ENCODE results near the gene BTBD16.

The BTBD16 gene

GRCh38 chr10:122323941-122324675 is 53.0 kb downstream of the BTBD16 start:
- no peak for DNase-seq

DNA sequence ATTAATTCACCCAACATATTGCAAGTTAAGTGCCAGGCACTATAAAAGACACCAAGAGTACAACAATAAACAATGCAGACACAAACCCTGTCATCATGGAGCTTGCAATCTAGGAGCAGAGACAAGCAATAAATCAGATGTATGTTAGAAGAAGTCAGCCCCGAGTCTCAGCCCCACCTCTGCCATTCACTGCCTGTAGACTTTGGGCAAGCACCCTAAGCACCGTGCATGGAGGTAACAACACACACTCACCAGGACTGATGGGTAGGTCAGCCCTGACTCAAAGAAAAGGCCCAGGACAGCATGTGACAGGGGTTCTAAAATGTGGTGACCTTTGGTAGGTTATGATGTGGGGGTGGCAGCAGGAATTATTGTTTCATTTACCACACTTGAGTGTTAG is 54.1 kb downstream of the BTBD16 start:
- DNase-seq = no peak

- no peak for DNase-seq
These were observed 55.3 kb downstream of the BTBD16 start for GRCh38 chr10:122326385-122326784.

GRCh38 chr10:122326806-122327205 is 55.7 kb downstream of the BTBD16 start:
- no peak for DNase-seq

DNA sequence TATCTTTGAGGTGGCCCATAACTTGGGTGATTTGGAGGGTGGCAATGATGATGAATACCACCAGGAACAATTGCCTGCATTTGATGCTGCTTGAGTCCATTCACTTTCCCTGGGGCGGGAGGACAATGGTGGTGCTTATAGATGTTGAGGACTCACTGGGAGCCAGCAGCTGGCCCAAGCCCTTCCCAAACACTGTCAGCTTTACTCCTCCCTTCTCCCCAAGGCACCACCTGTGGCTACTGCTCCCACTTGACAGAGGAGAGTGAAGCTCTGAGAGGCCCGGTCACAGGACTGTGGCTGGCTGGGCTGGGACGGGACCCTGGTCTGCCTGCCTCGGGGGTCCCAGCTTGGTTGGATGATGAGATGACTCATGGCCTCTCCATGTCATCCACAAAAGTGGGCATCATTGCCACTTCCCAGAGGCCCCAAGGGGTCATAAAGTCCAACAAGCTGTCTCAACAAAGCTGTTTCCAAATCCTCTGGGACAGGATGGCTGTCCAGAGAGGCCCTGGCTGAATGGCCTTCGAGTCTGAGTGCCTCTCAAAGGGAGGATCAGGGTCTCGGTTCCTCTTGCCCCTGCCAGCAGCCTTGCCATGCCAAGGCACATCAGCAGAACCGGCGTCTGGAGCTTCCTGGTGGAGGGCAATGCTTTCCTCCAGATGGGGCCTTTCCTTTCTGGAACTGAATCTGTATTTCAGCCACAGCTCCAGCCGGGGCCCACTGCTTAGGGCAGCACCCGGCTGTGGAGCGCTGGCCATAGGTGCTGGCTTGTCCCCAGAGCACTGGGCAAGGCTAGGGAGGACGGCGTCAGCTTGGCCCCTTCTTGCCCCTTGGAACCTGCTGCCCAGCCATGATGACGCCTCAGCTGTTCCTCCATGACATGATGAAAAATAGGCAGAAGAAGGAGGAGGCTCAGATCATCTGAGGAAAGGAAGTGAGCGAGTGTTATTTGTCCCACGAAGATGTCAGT is 56.4 kb downstream of the BTBD16 start:
- DNase-seq = no peak

- DNase-seq = no peak
These were observed 57.6 kb downstream of the BTBD16 start for GRCh38 chr10:122328676-122329075.

GRCh38 chr10:122329416-122329815 is 58.3 kb downstream of the BTBD16 start:
- no peak for DNase-seq

GRCh38 chr10:122331100-122331499 is 60.0 kb downstream of the BTBD16 start:
- DNase-seq = no peak

DNA sequence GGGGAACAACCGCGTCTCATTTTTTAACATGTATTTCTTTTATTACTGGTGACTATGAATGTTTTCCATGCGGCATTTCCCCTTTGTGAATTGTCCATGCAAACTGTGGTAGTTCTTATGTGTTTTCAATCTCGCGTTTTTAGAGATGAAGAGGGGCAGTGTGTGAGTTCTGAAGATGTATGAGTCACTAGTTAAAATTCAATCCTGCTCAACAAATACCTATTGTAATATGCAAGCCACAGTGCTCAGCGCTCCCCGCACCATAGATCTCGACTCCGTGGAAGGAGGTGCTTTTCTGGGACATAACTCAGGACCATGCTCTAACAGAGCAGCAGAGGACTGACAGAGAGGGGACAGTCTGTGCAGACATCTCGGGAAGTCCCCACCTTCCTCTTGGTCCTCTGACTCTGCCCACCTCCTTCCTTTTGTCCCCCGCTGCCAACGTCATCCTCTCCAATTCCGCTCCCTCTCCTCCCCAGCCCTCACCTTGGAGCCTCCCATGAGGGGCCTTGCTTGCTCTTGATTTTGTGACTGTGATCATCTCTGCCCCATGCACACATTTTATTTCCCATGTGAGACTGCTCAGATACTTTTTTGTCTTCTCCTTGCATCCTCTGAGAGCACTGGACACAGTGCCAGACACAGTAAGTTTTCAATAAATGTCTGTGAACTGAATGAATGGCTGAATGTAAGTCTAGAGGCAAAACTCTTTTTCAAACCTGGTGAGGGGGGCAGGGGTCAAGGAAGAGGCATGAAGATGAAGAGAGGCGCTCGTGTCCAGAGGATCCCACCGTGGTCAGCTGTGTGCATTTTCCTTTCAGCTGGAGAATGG is 60.7 kb downstream of the BTBD16 start:
- DNase-seq = no peak

DNA sequence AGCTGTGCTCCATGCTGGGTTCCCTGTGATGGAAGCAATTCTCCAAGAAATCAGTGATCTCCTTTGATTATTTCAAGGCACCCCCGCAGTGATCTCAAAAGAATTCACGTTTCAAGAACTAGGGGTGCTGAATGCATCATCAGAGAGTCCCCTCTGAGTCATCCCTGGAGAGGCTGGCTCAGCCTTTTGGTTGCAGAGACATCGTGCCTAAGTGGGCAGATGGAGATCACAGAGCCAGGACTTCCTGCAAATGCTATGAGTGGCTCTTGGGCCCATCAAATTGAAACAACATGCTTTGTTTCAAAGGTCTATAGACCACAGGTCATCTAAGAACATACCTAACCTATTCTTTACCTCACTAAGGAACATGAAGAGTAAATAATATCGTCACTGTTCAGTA is 61.9 kb downstream of the BTBD16 start:
- DNase-seq = no peak

DNA sequence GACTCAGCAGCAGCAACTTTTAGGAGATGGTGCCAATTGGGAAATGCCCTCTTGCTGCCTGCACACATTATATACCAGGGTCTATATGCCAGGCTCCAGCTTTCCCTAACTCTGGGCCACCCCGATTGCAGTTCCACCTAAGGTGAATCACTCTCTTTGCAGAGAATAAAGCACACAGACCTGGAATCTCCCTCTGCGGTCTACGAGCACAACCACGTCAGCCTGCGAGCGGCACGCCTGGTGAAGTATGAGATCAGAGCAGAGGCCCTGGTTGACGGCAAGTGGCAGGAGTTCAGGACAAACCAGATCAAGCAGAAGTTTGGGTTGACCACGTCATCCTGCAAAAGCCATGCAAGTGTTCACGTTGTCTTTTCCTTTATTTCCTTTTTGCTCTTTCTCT is 65.2 kb downstream of the BTBD16 start:
- no peak for DNase-seq

- DNase-seq = no peak
These were observed 65.9 kb downstream of the BTBD16 start for GRCh38 chr10:122336961-122337360.

DNA sequence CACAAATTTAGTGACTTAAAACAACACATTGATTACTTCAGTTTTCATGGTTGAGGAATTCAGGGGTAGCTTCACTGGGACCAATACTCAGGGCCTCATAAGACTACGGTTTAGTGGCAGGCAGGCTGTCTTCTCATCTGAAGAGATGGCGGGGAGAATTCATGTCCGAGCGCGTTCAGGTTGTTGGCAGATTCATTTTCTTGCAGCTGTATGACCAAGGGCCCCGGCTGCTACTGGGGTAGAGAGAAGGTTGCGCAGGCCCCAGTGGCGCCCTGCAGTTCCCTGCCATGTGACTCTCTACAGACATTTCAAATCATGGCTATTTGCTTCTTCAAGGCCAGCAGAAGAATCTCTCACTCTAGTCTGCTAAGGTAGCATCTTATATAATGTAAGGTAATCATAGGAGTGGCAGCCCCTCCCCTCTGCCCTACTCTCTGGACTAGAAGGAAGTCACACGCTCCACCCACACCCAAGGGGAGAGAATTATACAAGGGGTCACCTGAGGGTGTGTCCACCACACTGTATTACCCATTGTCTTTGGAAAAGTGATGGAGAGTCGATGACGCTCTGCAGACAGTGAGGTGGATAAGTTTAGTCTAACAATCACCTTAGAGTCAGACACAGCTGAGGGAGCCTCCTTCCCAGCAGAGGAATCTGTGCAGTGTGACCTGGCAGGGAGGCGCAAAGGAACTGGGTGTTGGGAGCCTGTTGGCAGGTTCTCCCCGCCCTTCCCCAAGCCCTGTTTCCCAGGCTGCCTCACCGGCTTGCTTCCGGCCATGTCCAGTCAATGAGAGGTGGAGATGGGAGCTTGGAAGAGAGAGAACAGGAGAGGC is 67.7 kb downstream of the BTBD16 start:
- no peak for DNase-seq

DNA sequence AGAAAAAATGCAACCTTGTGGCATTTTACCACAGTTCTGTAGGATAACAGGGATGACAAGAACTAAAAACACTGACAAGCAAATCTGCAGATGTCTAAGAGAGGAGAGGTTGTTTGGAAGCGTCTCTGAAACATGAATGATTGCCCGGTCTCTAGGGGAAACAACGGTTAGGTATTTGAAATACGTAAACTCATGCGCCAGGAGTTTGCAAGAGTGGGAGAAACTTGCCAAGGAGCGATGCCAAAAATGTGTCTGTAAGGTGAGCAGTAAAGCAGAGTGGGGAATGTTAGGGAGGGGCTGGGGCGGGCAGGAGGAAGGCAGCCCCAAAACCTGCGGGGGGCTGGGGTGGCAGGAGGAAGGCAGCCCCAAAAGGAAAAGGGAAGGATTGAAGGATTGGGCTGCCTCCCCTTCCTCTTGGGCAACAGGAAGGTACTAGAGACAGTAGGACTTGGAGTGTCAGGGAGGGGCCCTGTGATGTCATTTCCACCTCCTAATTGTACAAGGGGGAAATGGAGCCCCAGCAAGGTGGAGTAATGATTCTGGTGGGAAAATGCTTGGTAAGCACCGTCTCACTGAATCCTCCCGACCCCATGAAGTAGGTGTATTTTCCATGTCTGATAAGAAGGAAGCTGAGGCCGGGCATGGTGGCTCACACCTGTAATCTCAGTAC is 70.2 kb downstream of the BTBD16 start:
- DNase-seq = peak; percentile 40

DNA sequence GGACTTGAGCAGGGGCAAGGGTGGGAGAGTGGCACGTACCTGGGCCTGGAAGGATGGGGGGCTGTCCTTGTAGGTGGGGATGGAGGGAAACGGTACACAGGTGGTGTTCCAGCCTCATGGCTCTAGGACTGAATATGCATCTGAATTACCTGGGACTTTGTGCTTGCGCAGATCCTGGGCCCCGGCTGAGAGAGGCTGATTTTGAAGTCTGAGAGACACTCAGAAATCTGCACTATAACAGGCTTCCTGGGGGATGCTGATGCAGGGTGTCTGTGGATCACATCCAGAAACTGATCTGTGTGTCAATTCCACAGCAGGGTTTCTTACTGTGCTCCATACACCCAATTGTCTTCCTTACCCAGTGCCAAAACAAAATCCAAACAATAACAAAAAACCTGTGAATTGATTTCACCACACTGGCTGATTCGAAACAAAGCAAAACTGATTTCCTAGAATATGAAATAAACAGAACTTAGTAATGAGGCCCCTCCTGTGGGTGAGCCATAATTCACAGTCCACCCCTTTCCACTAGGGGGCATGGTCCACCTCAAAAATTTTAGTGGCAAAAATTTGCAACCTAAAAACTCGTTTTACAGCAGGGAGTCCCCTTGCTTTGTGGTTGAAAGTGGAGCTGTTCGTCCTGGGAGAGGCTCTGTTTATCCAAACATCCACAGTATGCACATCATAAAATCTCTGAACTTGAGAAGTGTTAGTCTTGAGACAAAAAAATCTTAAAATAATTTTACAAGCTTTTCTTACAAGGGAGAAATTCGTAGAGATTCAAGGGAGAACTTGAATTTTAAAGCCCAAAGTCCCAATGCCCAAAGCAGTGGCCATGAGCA is 71.4 kb downstream of the BTBD16 start:
- peak; percentile 43 for DNase-seq

GRCh38 chr10:122343135-122343800 is 72.2 kb downstream of the BTBD16 start:
- DNase-seq = no peak

- DNase-seq = no peak
These were observed 72.8 kb downstream of the BTBD16 start for GRCh38 chr10:122343936-122344335.

GRCh38 chr10:122344741-122345258 is 73.7 kb downstream of the BTBD16 start:
- no peak for DNase-seq

DNA sequence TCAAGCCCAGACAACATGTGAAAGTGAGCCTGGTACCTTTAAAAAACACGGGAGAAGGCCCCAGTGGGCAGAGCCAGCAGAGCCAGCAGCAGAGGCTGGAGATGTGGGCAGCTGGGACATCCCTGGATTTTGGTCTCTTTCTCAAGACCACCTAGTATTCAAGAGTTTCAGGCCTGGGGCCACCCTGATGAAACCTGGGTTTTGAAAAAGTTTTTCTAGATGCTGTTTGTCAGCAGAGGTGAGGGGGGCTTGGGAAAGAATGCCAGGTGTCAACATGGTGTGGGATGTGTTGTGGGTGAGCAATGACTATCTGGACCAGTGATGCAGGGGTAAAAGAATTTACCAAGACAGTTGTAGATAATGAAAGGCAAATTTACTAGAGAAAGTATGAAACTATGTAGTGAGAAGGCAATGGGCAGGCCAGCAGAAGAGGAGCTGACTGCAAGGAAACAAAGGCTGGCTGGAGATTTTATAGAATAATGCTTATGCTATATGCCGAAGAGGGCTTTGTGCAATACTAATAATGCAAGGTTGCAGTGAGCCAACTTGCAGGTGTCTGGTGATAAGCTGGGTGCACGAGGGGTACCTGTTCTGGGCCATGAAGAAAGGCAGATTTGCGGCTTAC is 75.3 kb downstream of the BTBD16 start:
- no peak for DNase-seq

Measured in activated CD8-positive, alpha-beta memory T cell treated with anti-CD3 and anti-CD28 coated beads, Interleukin-2, amount 50 U/mL, for 48 hours (primary cell).